UCSD-AML1 (cell line): ENCODE measurements around the gene PCED1A.

Experiments used
- DNase-seq: peaks from one replicate; lab custom pipeline; 2025; ENCODE audit not compliant: unreplicated experiment; lab: John Stamatoyannopoulos, UW

Gene PCED1A

GRCh38 chr20:2805689-2806350, 34.6 kb downstream of the PCED1A start:
- DNase-seq, result no peak

- no peak for DNase-seq
These were observed 35.4 kb downstream of the PCED1A start for GRCh38 chr20:2804852-2805688.

GRCh38 chr20:2804041-2804828, 36.2 kb downstream of the PCED1A start:
- DNase-seq, result no peak

- DNase-seq, result peak; percentile 77
These were observed 39.1 kb downstream of the PCED1A start for GRCh38 chr20:2801286-2801728.

GRCh38 chr20:2800521-2801285, 39.8 kb downstream of the PCED1A start, which contains the start of gene CPXM1:
TSS of gene CPXM1 (minus strand) at chr20:2800627. CDS start at chr20:2800572, 55 bp downstream.
- peak; percentile 87 for DNase-seq

GRCh38 chr20:2799688-2800520, 40.6 kb downstream of the PCED1A start:
- no peak for DNase-seq

- no peak for DNase-seq
These were observed 41.2 kb downstream of the PCED1A start for GRCh38 chr20:2799271-2799670.

- no peak for DNase-seq
These were observed 41.6 kb downstream of the PCED1A start for GRCh38 chr20:2798814-2799213.

- DNase-seq, result no peak
These were observed 42.2 kb downstream of the PCED1A start for GRCh38 chr20:2798095-2798805.

GRCh38 chr20:2797136-2797983, 43.1 kb downstream of the PCED1A start:
- no peak for DNase-seq

GRCh38 chr20:2796011-2796660, 44.3 kb downstream of the PCED1A start:
- no peak for DNase-seq

GRCh38 chr20:2795451-2795850, 45.0 kb downstream of the PCED1A start:
- no peak for DNase-seq

- no peak for DNase-seq
These were observed 45.5 kb downstream of the PCED1A start for GRCh38 chr20:2794866-2795447.

GRCh38 chr20:2794202-2794748, 46.2 kb downstream of the PCED1A start:
- no peak for DNase-seq

- DNase-seq, result no peak
These were observed 47.0 kb downstream of the PCED1A start for GRCh38 chr20:2793471-2793870.
